Stimulated activated CD8-positive, alpha-beta memory T cell treated with anti-CD3 and anti-CD28 coated beads, Interleukin-4, amount 100 ng/mL, for 24 hours (primary cell): Measurements from ENCODE around the gene FCRL1.

ENCODE experiments used
- DNase-seq: peaks from one replicate; pipeline ENCODE4 v3.0.0-alpha.2; 2020; ENCODE audit warnings: low read depth

The FCRL1 gene

GRCh38 chr1:157799996-157800395 is 19.9 kb downstream of the FCRL1 start:
- no peak for DNase-seq

- DNase-seq, result no peak
Measured at GRCh38 chr1:157798211-157798610, 21.7 kb downstream of the FCRL1 start.

GRCh38 chr1:157785248-157785647 is 34.7 kb downstream of the FCRL1 start:
- no peak for DNase-seq

- no peak for DNase-seq
Measured at GRCh38 chr1:157784801-157785200, 35.1 kb downstream of the FCRL1 start.

GRCh38 chr1:157782931-157783330 is 37.0 kb downstream of the FCRL1 start:
- no peak for DNase-seq

GRCh38 chr1:157781048-157781447 is 38.9 kb downstream of the FCRL1 start:
- DNase-seq, result no peak

GRCh38 chr1:157776971-157777391 is 42.9 kb downstream of the FCRL1 start, which contains the start of gene FCRL2:
Gene FCRL2, minus strand, starts transcription at chr1:157777132. Its CDS starts 59 bp downstream, at chr1:157777073.
- no peak for DNase-seq

GRCh38 chr1:157775101-157775870 is 44.6 kb downstream of the FCRL1 start:
- no peak for DNase-seq

GRCh38 chr1:157774412-157774811 is 45.5 kb downstream of the FCRL1 start:
- DNase-seq, result no peak

- DNase-seq, result no peak
Measured at GRCh38 chr1:157773493-157774350, 46.2 kb downstream of the FCRL1 start.

GRCh38 chr1:157771661-157772425 is 48.1 kb downstream of the FCRL1 start:
- no peak for DNase-seq

- DNase-seq, result no peak
Measured at GRCh38 chr1:157770442-157771043, 49.4 kb downstream of the FCRL1 start.

- DNase-seq, result no peak
Measured at GRCh38 chr1:157766792-157767191, 53.1 kb downstream of the FCRL1 start.

GRCh38 chr1:157758018-157758417 is 61.9 kb downstream of the FCRL1 start:
- no peak for DNase-seq

- no peak for DNase-seq
Measured at GRCh38 chr1:157753611-157754010, 66.3 kb downstream of the FCRL1 start.

- no peak for DNase-seq
Measured at GRCh38 chr1:157751283-157751682, 68.6 kb downstream of the FCRL1 start.

- no peak for DNase-seq
Measured at GRCh38 chr1:157748262-157748817, 71.6 kb downstream of the FCRL1 start.
